Measurements from ENCODE around the gene PFKFB1. TPM values are rescaled to one million over a fixed set of nuclear protein-coding genes. Genes with fewer than 3 reads are reported as not detected.
"Not testable (repeated sequence)": the region's sequence is repeated elsewhere in the genome, so short reads cannot be mapped to it uniquely, and the experiment has no call there.

Gene PFKFB1
- total RNA-seq, 1 experiment from 2014 or later: not detected

DNA sequence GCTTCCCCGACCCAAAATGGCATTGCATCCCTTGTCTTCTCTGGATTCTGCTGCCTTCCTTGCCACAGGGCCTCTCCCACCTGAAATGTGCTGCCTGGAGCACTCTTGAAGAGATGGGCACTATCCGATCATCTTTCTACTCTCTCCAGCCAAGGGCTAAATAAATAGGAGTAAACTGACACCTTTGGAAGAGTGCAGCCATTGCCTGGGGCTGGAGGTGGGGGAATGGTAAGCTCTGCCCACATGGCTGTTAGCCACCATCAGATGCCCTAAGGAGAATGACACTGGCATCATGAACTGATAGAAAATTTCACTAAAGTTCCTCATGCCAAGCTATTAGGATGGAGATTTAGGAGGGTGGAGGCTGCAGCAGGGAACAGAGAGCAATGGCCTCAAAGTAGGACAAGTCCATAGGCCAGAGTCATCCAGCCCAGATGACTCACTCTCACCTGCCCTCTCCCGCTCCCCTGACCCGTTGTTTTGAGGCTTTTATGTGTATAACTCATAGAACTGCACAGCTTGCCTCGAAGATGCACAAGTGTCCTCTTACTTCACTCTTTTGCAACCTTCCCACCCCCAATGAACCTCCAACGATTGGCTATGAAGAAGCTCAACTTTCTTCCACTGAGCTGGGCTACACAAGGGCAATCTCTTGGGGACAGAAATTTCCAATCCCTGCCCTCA, 822 bp upstream of the PFKFB1 start:
- intact Hi-C loops (cut with micrococcal nuclease; ENCODE audit: unreplicated experiment): no loop called here
- no TSS peak for BruUV-seq (replicated peaks)
- Histone ChIP-seq H3K4me1 (ENCODE audit: insufficient read depth, low read length, poor library complexity, severe bottlenecking) (no peaks in the 10 kb centered on the region), H3K36me3 (ENCODE audit: insufficient read depth, low read length, poor library complexity, severe bottlenecking) (no peaks in the 10 kb centered on the region), H3K27ac (ENCODE audit: low read depth, low read length, poor library complexity, severe bottlenecking) (no peak overlapping the region), H3K9me3 (ENCODE audit: low read depth, low read length, poor library complexity, severe bottlenecking) (no peaks in the 10 kb centered on the region), H3K27me3 (replicated peaks; ENCODE audit: insufficient read depth, low read depth, low read length, poor library complexity) (no peaks in the 10 kb centered on the region), H3K4me3 (ENCODE audit: low read depth, low read length, poor library complexity, severe bottlenecking) (no peak overlapping the region)
- ChIA-PET CTCF (no interaction called here), POLR2A (ENCODE audit: low non-redundant PET) (no interaction called here)
- DNase-seq (ENCODE audit: low spot score): no peak
- no peak for TF ChIP-seq EZH2 (IDR thresholded peaks at IDR 0.05; ENCODE audit: borderline replicate concordance, low read depth, low read length, poor library complexity, severe bottlenecking)
- TF ChIP-seq, protein P1, sequence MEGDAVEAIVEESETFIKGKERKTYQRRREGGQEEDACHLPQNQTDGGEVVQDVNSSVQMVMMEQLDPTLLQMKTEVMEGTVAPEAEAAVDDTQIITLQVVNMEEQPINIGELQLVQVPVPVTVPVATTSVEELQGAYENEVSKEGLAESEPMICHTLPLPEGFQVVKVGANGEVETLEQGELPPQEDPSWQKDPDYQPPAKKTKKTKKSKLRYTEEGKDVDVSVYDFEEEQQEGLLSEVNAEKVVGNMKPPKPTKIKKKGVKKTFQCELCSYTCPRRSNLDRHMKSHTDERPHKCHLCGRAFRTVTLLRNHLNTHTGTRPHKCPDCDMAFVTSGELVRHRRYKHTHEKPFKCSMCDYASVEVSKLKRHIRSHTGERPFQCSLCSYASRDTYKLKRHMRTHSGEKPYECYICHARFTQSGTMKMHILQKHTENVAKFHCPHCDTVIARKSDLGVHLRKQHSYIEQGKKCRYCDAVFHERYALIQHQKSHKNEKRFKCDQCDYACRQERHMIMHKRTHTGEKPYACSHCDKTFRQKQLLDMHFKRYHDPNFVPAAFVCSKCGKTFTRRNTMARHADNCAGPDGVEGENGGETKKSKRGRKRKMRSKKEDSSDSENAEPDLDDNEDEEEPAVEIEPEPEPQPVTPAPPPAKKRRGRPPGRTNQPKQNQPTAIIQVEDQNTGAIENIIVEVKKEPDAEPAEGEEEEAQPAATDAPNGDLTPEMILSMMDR (conservative IDR thresholded peaks at IDR 0.05; ENCODE audit: low read depth, low read length): no peak

DNA sequence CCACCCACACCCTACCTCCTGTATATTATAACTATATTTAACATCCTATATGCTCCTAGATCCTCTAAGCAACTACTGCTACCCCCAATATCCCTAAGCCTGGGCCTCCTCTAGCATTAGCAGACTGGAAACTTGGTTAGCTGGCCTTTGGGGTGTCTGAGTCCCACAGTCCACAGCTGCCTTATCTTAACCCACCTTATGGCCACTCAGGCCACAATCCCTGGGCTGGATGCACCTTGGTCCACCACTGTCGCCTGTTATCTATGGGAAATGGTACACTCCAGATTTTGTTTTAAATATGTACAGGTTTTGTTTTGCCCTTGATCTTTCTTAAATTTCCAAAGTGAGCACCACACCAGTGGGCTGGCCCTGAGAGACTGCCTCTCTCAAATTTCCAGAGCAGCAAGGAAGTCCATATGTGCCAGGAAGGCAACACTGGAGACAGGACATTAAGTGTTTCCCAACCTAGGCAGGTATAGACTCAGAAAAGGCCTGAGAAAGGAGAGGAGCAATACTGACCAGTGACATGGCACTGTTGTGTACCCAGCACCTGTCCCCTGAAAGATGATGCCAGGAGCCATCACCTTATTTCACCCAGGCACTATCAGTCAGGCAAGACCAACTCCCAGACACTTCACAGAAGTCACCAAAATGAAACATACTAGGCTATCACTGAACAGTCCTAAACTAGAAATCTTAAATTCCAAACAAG, 921 bp downstream of the PFKFB1 start:
- Histone ChIP-seq H3K27me3 (replicated peaks; ENCODE audit: insufficient read depth, low read depth, low read length, poor library complexity) (no peaks in the 10 kb centered on the region), H3K4me1 (ENCODE audit: insufficient read depth, low read length, poor library complexity, severe bottlenecking) (no peaks in the 10 kb centered on the region), H3K36me3 (ENCODE audit: insufficient read depth, low read length, poor library complexity, severe bottlenecking) (no peaks in the 10 kb centered on the region), H3K9me3 (ENCODE audit: low read depth, low read length, poor library complexity, severe bottlenecking) (no peaks in the 10 kb centered on the region), H3K4me3 (ENCODE audit: low read depth, low read length, poor library complexity, severe bottlenecking) (no peak overlapping the region), H3K27ac (ENCODE audit: low read depth, low read length, poor library complexity, severe bottlenecking) (no peak overlapping the region)
- intact Hi-C loops (cut with micrococcal nuclease; ENCODE audit: unreplicated experiment): no loop called here
- no TSS peak for BruUV-seq (replicated peaks)
- DNase-seq (ENCODE audit: low spot score): no peak
- TF ChIP-seq, protein P1 (conservative IDR thresholded peaks at IDR 0.05; ENCODE audit: low read depth, low read length): no peak
- TF ChIP-seq EZH2 (IDR thresholded peaks at IDR 0.05; ENCODE audit: borderline replicate concordance, low read depth, low read length, poor library complexity, severe bottlenecking): no peak
- POLR2A ChIA-PET (ENCODE audit: low non-redundant PET): no interaction called here
- CTCF ChIA-PET: no interaction called here

DNA sequence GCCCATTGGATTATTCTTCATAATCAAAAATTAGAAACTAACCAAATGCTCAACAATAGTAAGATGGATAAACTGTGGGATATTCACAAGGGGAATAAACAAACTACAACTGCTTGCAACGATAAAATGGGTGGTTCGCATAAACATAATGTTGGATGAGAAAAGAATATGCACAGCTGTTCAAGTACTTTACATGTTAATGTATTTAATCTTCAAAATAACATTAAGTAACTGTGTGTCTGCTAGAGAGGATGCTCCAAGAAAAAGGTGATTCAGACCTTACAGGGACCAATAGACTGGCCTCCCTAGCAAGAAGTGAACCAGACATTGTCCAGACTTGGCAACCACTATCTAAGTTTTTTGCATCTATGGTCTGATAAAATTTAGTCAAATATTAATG, 2.3 kb downstream of the PFKFB1 start:
- BruUV-seq (replicated peaks): no TSS peak
- Histone ChIP-seq H3K27me3 (replicated peaks; ENCODE audit: insufficient read depth, low read depth, low read length, poor library complexity) (no peaks in the 10 kb centered on the region), H3K9me3 (ENCODE audit: low read depth, low read length, poor library complexity, severe bottlenecking) (no peaks in the 10 kb centered on the region), H3K4me3 (ENCODE audit: low read depth, low read length, poor library complexity, severe bottlenecking) (no peak overlapping the region), H3K36me3 (ENCODE audit: insufficient read depth, low read length, poor library complexity, severe bottlenecking) (no peaks in the 10 kb centered on the region), H3K4me1 (ENCODE audit: insufficient read depth, low read length, poor library complexity, severe bottlenecking) (no peaks in the 10 kb centered on the region), H3K27ac (ENCODE audit: low read depth, low read length, poor library complexity, severe bottlenecking) (no peak overlapping the region)
- no peak for DNase-seq (ENCODE audit: low spot score)
- ChIA-PET POLR2A (ENCODE audit: low non-redundant PET) (no interaction called here), CTCF (interaction anchor here (0.6 kb wide), 1 partner anchor 343 kb away, joined by 3 read pairs; no protein-coding TSS in a partner anchor)
- intact Hi-C loops (cut with micrococcal nuclease; ENCODE audit: unreplicated experiment): no loop called here
- TF ChIP-seq, protein P1 (conservative IDR thresholded peaks at IDR 0.05; ENCODE audit: low read depth, low read length): no peak
- TF ChIP-seq EZH2 (IDR thresholded peaks at IDR 0.05; ENCODE audit: borderline replicate concordance, low read depth, low read length, poor library complexity, severe bottlenecking): no peak

DNA sequence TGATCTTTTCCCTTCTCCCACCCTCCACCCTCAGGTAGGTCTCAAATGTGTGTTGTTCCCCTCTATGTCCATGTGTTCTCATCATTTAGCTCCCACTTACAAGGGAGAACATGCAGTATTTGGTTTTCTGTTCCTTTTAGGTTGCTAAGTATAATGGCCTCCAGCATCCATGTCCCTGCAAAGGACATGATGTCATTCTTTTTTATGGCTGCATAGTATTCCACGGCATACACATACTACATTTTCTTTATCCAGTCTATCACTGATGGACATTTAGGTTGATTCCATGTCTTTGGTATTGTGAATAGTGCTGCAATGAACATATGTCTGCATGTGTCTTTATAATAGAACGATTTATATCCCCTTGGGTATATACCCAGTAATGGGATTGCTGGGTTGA, 10.7 kb downstream of the PFKFB1 start:
- intact Hi-C loops (cut with micrococcal nuclease; ENCODE audit: unreplicated experiment); CTCF ChIA-PET: not testable (repeated sequence)

More for the DNA sequence above, 10.7 kb downstream of the PFKFB1 start:
- DNase-seq (ENCODE audit: low spot score); H3K27me3 ChIP-seq (replicated peaks; ENCODE audit: insufficient read depth, low read depth, low read length, poor library complexity); POLR2A ChIA-PET (ENCODE audit: low non-redundant PET); H3K9me3 ChIP-seq (ENCODE audit: low read depth, low read length, poor library complexity, severe bottlenecking); BruUV-seq (replicated peaks); H3K4me3 ChIP-seq (ENCODE audit: low read depth, low read length, poor library complexity, severe bottlenecking); H3K4me1 ChIP-seq (ENCODE audit: insufficient read depth, low read length, poor library complexity, severe bottlenecking); H3K27ac ChIP-seq (ENCODE audit: low read depth, low read length, poor library complexity, severe bottlenecking); H3K36me3 ChIP-seq (ENCODE audit: insufficient read depth, low read length, poor library complexity, severe bottlenecking): not testable (repeated sequence)
